ENCODE data around the gene NDUFA5.

Gene NDUFA5

DNA sequence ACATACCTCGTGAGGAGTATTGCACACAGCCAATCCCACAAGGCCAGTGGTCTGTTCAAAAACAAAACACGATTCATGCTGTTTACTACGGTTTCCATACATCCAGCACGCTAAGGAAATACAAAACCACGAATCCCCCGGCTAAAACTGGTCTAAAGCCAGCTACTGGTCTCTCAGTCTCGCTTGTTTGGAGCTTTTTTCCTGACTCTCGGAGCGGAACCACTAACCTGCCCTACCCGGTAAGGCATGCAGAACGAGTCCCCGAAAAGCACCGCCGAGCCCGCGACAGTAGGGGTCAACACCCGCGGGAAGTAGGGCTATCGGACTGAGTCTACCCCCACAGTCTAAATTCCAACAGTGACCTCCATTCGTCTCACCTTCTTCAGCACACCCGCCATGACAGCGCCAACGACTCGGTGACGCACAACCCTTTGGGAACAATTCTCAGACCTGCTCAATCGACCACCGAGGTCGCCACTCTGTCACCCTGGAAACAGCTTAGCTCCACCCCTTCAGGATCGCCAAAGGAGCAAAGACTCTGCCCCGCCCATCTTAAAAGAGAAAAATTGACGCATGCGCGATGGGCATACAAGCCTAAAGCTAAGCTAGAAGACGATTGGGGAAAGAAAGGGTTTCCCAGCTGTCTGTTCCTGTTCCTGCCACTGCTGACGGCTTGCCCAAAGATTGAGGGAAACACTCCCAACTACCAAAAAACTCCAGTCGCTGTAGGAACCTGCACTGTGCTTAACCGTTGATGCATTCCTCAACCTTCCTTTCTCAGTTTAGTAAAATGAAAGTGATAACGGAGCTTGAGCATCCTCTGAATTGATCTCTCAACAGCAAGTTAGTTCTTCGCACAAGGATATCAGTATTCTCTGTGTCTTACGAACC is at the start of gene NDUFA5:
TSS of gene NDUFA5 (minus strand) at position 421 of the 891 bp plus-strand sequence. CDS start at position 398, 23 bp downstream.
- peak; percentile 98 for DNase-seq

DNA sequence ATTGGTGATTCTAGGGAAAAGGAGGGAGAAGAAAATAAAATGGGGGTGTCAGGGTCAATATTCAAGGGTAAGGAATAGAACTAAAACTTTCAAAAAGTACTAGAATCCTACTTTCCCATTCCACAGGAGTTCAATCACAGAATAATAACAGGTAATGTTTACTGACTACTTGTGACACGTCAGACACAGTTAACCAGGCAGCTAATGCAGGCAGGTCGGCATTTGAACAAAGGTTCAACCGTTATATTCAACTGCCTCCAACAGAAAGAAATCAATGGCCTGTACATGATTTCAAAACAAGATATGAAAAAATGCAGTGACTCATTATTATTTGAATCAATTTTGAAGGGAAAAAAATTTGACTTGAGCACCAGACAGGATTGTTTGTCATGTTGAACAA is 47.1 kb upstream of the NDUFA5 start:
- no peak for DNase-seq

DNA sequence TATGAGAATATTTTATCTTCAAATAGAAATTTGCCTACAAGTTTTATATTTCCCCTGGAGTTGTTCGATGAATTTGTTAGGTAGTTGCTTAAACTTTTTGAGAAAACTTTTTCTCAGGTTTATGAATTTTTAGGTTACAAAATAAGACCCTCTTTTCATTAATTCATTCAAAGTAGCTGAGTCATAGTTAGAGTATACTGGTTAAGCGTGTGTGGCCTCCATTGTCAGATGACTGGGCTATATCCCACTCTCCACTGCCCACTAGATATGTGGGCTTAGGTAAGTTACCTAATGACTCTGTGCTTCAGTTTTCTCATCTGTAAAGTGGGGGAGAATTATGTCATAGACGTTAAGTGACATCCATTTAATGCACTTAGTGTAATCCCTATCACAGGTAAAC is 45.0 kb upstream of the NDUFA5 start:
- no peak for DNase-seq

DNA sequence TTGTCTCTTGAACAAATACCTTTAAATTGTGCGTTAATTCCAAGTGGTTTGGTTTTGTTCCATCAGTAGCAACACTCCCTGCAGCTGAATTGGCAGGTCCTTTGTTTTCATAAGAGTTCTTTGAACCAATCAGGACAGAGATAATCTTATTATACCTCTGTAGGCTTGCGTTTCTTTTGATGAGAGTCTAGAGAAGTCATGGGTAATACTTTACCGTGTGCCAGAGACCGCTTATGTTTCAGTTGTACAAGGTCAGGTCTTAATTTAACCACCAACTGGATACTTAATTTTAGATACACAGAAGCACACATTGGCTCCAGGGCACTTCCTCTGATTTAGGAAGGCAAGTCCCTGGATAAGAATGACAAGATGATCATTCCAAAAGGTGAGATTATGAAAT is 43.9 kb upstream of the NDUFA5 start, which contains the start of gene ASB15:
TSS of gene ASB15 (plus strand) at position 292 of the 400 bp plus-strand sequence. CDS start 12,682 bp downstream, outside the sequence.
- no peak for DNase-seq

DNA sequence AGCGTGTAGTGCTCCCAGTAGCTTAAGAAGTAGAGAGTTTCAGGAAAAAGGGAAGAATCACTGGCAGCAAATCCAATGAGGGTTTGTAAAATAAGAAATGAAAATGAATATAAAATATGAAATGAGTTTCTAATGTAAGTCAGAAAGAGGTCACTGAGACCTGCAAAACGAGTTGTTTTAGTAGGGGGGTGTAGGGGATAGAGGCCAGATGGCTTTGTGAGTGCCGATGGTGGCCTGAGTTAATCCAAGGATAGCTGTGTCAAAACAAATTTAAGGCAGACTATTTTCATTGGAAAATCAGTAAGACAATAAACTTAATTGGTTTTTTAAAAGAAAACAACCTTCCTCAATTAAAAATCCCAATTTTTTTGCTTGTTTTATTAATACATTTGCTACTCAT is 43.3 kb upstream of the NDUFA5 start:
- DNase-seq = no peak

DNA sequence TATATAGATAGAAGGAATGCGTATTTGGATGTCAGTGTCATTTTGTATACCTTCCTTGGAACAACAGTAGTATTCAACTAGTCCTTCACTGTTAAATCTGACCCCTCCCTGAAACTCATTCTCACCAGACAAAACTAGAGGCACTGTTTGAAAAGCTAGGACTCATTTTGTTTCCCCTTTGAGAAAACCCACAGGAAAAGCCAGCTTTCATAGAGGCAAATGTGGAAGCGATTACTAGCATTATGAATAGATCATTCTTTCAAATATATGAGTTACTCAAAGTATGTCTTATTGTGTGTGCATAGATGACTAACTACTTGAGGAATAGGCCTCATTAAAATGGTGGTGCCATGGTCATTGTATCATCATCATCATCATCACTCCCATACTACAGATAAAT is 42.1 kb upstream of the NDUFA5 start:
- DNase-seq = no peak

DNA sequence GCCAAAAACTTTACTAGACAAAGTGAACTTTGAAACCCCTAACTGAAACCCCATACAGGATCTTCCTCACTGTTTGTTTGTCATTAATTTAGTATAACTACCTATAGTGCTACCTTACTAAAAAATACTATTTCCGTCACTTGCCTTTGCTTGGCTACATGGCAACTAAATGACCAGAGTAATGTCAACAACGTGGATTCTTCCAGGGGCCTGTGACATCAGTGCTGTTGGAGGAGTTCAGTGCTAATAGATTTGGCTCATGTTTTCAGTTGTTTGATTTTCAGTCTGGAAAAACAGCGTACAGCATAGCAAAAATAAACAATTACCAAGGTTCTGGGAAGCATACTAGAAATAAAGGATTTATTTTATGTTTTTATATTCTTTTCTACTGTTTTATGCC is 41.0 kb upstream of the NDUFA5 start:
- no peak for DNase-seq

DNA sequence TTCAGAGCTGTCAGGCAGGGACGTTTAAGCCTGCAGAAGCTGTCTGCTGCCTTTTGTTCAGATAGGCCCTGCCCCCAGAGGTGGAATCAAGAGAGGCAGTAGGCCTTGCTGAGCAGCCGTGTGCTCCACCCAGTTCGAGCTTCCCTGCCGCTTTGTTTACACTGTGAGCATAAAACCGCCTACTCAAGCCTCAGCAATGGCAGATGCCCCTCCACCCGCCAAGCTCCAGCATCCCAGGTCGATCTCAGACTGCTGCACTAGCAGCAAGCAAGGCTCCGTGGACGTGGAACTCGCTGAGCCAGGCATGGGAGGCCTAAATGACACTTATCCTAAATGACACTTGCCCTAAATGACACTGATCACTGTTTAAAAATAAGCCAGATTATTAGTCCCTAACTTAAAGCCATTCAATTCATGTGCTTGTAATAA is 37.2 kb upstream of the NDUFA5 start:
- no peak for DNase-seq

DNA sequence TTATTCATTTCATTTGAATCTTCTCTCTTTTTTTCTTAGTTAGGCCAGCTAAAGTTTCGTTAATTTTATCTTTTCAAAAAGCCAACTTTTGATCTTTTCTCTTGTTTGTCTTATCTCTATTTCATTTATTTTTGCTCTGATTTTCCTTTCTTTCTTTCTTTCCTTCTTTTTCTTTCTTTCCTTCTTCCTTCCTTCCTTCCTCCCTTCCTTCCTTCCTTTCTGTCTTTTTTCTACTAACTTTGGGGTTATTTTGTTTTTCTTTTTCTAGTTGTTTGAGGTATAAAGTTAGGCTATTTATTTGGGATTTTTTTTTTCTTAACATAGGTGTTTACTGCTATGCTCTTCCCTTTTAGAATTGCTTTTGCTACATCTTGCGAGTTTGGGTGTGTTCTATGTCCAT is 30.8 kb upstream of the NDUFA5 start:
- no peak for DNase-seq

DNA sequence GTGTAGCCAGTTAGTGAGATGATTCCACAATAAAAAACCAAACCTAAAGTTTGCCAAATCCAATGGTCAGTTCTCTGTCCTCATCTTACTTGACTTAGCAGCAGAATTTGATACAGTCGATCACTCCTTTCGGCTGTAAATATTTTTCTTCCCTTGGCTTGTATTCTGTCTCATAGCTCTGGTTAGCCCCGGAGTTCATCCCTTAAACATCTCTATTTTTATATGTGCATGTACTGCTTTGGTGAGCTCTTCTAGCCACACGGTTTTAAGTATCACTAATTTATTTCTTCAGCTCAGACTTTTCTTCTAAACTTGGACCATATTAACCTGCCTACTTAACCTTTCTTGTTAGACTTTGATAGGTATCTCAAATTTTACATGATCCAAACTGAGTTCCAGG is 26.2 kb upstream of the NDUFA5 start:
- no peak for DNase-seq

DNA sequence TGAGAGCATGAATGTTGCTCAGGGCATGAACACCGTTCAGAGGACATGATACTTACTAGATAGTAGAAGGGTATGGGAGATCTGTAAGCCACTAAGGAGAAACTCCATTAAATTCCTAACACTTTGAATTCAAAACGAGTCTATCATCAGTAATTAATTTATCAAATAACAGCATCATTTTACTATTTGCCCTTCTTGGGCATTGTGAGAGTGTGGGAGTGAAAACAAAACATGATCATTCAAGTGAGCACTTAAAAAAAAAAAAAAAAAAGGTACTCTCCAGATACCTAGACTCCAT is 23.5 kb upstream of the NDUFA5 start:
- no peak for DNase-seq

DNA sequence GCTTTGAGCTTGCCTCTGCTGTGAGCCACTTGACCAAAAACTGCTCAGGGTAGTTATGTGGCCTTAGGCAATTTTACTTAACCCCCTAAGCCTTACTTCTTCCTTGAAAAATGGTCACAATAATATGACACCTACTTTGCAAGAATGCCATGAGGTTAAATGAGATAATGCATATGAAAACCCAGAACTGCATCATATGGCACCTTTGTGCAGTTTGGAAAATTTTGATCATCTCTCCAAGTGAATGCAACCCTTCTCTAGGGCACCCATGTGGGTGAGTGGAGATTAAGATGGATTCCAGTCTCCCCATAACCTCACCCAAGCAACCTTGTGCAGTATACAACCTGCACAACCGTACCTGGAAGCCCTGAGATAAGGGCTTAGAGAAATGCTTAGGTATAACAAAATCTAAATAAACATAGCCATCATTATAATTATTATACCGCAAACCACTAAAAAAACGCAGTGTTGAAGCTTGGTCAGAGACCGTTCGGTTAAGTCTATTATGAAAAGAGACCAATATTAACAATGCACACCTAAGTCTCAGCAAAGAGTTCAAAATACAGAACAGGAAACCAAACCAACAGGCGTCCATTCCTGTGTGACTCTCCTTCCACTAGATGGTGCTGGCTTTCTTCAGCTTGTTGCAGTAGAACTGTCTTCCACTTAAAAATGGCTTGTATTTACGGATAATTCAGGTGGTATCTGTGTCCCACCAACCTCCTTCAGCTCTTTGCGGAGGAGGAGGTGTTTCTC is 23.0 kb upstream of the NDUFA5 start:
- DNase-seq = no peak

DNA sequence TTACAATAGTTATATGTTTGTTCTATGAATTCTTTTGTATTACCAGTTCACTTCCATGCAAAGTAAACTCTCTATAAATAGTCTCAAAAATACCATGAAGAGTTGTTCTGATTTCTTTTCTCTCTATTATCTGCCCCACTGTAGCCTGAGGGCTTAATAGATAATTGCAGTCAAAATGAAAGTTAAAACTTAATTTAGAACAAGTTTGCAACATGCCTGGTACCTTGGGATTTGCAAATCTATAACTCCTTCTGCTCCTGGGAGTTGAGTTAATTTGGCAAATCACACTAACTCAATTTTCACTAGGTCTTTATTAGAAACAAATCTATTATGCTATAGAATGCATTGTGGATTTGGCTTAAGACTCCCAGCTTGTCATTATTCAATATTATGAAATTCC is 21.8 kb upstream of the NDUFA5 start:
- DNase-seq = no peak

DNA sequence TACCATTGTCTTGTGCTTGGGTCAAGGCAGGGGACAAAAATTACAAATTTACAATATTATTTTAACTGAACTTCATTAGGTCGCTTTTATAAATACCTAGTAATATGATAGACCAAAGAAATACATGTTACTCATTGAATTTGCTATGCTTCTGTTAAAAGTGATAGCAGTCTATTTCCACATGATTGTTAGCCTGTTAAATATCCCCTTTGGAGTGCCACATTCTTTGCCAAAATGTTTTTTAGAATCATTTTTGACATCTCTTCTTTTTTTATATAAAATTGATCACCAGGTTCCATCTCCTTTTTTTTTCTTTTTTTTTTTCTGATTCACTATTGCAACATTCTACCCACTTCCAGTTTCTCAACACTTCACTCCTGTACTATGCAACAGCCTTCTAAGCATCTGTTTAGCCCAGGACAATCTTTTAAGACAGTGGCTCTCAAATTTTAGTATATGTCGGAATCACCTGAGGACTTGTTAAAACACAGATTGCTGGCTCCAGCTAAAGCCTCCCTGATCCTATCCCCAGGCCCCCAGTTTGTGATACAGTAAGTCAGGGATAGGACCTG is 16.4 kb upstream of the NDUFA5 start:
- no peak for DNase-seq

DNA sequence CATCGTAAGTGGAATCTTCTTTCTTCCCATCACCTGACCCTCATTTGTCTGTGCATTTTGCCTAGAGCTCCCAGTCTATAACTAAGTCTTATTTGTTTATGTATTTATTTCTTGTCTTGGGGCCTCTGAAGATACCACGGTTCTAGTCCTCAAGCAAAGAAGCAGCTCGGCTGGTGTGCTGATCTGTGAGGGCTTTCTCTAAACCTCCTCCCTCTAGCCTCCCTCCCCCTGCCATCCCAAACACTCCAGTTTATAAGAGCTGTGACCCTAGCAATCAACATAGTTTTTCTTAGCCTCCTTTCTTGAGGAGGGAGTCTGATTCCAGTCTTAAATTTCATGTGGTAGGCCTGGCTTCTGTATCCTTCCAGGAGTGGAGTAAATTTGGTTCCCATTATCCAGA is 15.7 kb upstream of the NDUFA5 start:
- no peak for DNase-seq

DNA sequence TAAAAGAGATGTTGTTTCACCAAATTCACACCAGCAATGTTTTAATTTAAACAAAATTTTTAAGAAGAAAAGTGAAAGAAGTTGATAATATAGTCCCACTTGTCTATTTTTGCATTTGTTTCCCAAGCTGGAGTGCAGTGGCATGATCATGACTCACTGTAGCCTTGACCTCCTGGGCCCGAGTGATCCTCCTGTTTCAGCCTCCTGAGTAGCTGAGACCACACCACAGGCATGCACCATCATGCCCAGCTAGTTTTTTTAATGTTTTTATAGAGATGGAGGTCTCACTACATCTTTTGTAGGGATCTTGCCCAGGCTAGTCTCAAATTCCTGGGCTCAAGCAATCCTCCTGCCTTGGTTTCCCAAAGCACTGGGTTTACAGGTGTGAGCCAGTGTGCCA is 14.1 kb upstream of the NDUFA5 start:
- DNase-seq = no peak

DNA sequence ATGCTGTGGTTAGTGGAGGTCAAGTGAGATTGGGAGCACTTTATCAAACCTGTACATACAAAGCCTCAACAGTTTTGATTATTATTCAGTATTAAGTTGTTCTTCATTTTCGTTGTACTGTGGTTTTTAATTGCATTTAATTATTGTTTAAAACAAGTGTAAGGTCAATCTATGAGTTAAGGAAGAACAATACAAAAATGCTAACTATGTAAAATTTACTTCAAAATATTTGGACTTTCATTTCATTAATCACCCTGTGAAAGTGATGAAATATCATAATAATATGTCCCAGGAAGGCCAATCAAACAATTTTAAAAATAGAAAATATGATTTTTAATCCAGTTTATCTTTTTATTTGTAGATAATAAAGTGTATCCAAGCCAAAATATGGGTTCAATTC is 13.6 kb upstream of the NDUFA5 start:
- no peak for DNase-seq

DNA sequence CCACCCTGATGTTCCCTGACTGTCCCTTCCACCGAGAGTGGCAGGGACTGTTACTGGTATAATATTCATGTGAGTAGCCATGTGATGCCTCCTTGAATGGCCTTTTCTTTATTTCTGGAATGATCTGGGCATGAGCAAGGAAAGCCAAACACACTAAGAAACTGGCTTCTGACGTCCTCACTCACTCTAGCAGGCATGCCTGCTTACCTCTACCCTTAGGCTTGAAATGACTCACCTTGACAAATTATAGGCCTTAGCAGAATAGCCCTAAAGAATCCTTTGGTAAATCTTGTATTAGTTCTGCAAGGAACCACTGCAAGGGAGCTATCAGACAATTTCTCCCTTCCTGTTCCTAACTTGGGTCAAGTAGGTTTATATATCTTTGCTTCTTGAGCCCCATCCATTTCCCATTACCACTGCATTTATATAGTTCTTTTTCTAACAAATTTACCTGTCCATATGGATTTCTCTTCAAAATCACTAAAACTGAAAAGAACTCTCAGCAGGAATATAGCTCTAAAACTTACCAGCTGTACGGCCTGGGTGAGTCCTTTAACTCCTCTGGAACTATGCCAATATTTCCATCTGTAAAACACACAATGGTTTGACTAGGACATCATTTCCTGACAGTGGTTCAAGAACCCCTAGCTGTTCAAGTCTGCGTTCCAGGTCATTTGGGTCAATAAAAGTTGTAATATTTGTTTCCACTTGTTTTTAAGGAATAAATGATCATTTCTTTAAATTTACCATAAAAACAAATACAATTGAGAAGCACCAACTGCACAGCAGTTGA is 13.0 kb upstream of the NDUFA5 start:
- DNase-seq = no peak

DNA sequence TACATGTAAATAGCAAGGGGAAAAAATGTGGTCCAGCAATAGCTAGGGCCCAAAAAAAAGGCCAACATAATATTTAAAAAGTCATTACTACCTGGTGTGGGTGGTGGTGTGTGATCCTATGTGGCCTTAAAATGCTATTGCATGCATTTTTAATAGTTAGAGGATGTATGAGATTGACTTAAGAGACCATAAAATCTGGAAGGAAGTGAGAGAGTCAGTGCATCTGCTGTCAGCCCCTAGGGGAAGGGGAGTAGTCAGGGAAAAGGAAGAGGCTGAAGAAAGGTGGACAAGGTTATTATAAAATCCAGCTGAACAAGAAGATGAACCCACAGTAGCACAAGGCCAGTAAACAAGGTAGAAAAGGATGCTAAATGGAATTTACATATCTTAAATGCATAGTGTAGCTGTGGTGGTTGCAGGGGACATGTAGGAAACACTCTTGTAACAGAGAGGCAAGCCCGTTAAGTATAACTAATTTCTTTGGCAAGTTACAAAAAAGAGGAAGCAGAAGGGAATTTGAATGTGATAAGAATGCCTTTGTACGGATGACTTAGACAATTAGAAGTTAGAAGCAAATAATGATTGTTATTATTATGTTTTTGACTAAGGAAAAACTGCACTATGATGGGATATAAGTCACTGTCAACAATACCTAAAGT is 11.9 kb upstream of the NDUFA5 start:
- DNase-seq = no peak

DNA sequence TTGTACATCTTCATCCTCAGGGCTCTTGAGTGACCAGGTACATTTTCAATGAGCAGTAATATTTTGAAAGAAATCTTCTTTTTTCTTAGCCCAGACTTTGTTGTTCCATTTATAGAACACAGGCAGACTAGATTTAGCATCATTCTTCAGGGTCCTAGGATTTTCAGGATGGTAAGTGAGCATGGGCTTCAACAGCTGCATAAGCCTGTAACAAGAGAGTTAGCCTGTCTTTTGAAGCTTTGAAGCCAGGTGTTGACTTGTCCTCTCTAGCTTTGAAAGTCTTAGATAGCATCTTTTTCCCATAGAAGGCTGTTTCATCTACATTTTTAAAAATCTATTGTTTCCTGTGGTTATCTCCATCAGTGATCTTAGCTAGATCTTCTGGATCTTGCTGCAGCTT is 4.5 kb upstream of the NDUFA5 start:
- DNase-seq = no peak

DNA sequence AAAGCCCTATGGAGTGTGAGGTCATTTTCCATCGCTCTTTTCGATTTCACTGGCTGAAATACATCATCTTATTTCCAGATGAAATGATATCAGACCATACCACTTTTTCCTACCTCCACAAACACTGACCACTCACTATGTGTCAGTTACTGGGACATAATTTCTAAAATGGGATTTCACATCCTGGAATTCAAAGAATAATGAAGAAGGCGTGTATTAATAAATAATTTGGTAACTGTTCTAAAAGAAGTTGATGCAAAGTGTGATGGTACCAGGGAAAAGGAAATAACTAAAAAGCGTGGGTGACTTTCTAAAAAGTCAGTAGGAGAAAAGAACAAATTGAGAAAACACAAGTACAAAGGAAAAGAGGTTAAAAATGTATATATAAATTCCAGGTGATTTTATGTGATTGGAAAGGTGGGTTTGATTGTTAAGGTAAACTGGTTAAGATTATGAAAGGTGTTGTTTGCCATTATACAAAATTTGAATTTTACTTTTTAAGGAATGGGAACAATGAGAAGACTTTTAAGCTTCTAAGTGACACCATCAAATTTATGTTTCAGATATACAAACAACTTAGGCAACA is 764 bp upstream of the NDUFA5 start:
- DNase-seq = no peak

DNA sequence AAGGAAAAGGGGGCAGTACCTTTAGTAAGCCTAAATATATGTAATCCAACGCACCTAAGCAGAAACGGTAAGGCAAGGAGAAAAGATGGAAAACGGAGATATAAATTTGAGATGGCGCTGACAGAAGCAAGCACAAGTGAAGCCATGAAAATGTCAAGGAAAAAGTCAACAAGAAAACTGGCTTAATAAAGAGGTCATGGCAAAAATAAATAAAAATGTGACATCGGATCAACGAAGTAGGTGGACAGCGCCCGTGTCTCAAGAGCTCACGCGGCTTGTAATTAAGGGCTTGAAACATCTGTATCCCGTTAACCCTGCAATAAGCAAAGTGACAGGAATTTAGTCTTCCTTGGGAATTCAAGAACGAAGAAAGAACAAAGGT is 611 bp downstream of the NDUFA5 start:
- DNase-seq = no peak
